ENCODE data around the gene INVS.
"Not testable (repeated sequence)": the region's sequence is repeated elsewhere in the genome, so short reads cannot be mapped to it uniquely, and the experiment has no call there.

INVS gene, protein sequence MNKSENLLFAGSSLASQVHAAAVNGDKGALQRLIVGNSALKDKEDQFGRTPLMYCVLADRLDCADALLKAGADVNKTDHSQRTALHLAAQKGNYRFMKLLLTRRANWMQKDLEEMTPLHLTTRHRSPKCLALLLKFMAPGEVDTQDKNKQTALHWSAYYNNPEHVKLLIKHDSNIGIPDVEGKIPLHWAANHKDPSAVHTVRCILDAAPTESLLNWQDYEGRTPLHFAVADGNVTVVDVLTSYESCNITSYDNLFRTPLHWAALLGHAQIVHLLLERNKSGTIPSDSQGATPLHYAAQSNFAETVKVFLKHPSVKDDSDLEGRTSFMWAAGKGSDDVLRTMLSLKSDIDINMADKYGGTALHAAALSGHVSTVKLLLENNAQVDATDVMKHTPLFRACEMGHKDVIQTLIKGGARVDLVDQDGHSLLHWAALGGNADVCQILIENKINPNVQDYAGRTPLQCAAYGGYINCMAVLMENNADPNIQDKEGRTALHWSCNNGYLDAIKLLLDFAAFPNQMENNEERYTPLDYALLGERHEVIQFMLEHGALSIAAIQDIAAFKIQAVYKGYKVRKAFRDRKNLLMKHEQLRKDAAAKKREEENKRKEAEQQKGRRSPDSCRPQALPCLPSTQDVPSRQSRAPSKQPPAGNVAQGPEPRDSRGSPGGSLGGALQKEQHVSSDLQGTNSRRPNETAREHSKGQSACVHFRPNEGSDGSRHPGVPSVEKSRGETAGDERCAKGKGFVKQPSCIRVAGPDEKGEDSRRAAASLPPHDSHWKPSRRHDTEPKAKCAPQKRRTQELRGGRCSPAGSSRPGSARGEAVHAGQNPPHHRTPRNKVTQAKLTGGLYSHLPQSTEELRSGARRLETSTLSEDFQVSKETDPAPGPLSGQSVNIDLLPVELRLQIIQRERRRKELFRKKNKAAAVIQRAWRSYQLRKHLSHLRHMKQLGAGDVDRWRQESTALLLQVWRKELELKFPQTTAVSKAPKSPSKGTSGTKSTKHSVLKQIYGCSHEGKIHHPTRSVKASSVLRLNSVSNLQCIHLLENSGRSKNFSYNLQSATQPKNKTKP

DNA sequence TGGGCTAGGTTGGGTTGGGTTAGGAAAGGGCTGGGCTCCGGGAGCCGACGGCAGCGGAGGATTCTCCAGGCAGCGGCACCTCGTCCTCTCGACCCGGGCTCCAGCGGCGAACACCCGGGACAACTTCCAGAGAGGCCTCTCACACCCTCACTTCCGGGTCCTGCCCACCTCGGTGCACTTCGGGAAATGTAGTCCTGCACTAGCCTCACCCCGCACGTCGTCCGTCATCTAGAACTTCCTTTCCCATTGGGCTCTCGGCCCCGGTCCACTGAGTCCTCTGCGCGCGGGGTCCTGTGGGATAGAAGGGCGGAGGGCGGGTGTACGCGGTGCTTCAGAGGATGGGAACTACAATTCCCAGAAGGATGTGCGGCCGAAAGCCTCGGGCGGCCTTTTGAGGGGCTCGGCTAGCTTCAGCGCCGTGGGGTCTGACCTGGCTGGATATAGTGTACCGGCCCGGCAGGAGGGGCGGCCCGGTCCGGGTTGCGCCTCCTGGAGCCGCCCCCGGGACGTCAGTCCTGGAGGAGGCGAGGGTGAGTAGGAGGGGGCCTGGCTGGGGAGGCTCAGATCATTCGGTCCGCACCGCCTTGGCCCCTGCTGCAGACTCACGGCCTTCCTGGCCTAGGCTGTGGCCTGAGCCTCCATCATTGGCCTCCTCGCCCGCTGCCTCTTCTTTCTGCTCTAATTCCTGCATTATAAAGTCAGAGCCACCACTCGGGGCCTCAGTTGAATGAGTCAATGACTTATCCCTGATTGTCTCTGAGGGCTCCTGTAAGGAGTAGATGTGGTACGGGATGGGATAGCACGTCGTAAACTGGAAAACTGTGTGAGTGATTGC lies at the start of gene INVS, which contains the start of gene ERP44:
INVS (plus strand) TSS at position 357 of the 835 bp plus-strand sequence. CDS start 5,279 bp downstream, outside the sequence.
ERP44 (minus strand) TSS at position 114 of the 835 bp plus-strand sequence. CDS start 160 bp downstream, outside the sequence.
- H3K27ac ChIP-seq (ENCODE audit: low read depth, low read length), result peak within 1 kb of the TSS; percentile 87
- peak within 1 kb of the TSS; percentile 95 to 100 for H3K9ac ChIP-seq (ENCODE audit: low read depth in 1 of 2, low read length in 2 of 2)
- H3K27me3 ChIP-seq (ENCODE audit: control insufficient read depth in 1 of 2, insufficient read depth in 2 of 2, low read length in 2 of 2), result no peaks in the 10 kb centered on the region
- H3K9me3 ChIP-seq (ENCODE audit: control insufficient read depth in 1 of 2, low read length in 2 of 2), result no peaks in the 10 kb centered on the region
- peaks cover 15 to 29% of the 10 kb centered on the region in 2 donors for H3K4me1 ChIP-seq (ENCODE audit: control insufficient read depth in 1 of 2, insufficient read depth in 2 of 2, low read length in 2 of 2)
- peaks cover 2 to 3% of the 10 kb centered on the region in 2 donors for H3K36me3 ChIP-seq (ENCODE audit: control insufficient read depth in 1 of 2, insufficient read depth in 2 of 2, low read length in 2 of 2)
- H3K4me3 ChIP-seq (ENCODE audit: low read depth in 1 of 2, low read length in 2 of 2), result peak within 1 kb of the TSS; percentile 98 to 100

DNA sequence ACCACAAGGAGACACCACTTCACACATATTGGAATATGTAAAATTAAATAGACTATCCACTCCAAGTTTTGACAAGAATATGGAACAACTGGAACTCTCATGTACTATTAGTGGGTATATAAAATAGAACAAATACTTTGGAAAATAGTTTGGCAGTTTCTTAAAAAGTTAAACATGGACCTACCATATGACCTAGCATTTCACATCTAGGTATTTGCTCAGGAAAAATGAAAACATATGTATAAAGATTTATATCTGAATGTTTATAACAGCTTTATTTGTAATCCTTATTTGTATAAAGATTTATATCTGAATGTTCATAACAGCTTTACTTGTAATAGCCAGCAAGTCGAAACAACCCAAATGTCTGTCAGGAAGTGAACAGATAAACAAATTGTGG lies 49.5 kb upstream of the INVS start:
- Histone ChIP-seq H3K9me3 (ENCODE audit: control insufficient read depth in 1 of 2, low read length in 2 of 2) (no peaks in the 10 kb centered on the region), H3K4me3 (ENCODE audit: low read depth in 1 of 2, low read length in 2 of 2) (no peak overlapping the region), H3K27me3 (ENCODE audit: control insufficient read depth in 1 of 2, insufficient read depth in 2 of 2, low read length in 2 of 2) (no peaks in the 10 kb centered on the region), H3K36me3 (ENCODE audit: control insufficient read depth in 1 of 2, insufficient read depth in 2 of 2, low read length in 2 of 2) (peaks cover 8 to 28% of the 10 kb centered on the region in 2 donors), H3K9ac (ENCODE audit: low read depth in 1 of 2, low read length in 2 of 2) (no peak overlapping the region), H3K4me1 (ENCODE audit: control insufficient read depth in 1 of 2, insufficient read depth in 2 of 2, low read length in 2 of 2) (no peaks in the 10 kb centered on the region), H3K27ac (ENCODE audit: low read depth, low read length) (no peak overlapping the region)

DNA sequence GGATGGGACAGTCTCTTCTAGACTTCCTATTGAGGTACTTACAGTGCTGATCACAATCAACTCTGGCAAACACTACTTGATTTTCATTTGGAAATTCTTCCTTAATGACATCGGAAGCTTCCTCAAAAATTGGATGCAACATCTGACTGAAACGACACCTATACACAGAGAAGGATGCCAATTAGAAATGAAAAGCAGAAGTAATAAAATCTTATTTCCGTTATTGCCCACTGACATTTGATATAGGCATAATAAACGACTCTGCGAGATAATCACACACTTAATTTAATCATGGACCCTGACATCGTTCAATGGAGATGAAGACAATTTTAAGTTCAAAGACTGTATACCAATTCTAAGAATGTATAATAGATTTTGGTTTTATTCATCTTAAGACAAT lies 46.7 kb upstream of the INVS start:
- peaks cover 18 to 21% of the 10 kb centered on the region in 2 donors for H3K36me3 ChIP-seq (ENCODE audit: control insufficient read depth in 1 of 2, insufficient read depth in 2 of 2, low read length in 2 of 2)
- H3K9me3 ChIP-seq (ENCODE audit: control insufficient read depth in 1 of 2, low read length in 2 of 2), result no peaks in the 10 kb centered on the region
- no peaks in the 10 kb centered on the region for H3K27me3 ChIP-seq (ENCODE audit: control insufficient read depth in 1 of 2, insufficient read depth in 2 of 2, low read length in 2 of 2)
- H3K27ac ChIP-seq (ENCODE audit: low read depth, low read length), result no peak overlapping the region
- no peak overlapping the region for H3K4me3 ChIP-seq (ENCODE audit: low read depth in 1 of 2, low read length in 2 of 2)
- no peaks in the 10 kb centered on the region for H3K4me1 ChIP-seq (ENCODE audit: control insufficient read depth in 1 of 2, insufficient read depth in 2 of 2, low read length in 2 of 2)
- H3K9ac ChIP-seq (ENCODE audit: low read depth in 1 of 2, low read length in 2 of 2), result no peak overlapping the region

DNA sequence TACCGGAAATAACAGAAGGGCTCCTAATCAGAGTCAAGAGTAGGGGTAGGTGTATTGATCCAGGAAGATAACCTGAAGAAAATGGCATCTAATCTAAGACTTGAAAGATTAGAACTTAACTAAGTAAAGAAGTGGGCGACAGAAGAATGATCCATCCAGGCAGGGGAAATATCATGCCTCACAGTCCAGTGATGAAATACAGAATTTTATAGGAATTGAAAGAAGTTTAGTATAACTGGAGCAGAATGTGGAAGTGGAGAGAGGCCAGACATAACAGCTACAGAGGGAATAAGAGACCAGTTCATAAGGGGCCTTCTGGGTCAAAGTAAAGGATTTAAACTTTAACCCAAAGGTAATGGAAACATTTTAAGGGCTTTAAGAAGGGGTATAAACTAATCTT lies 42.5 kb upstream of the INVS start:
- Histone ChIP-seq H3K36me3 (ENCODE audit: control insufficient read depth in 1 of 2, insufficient read depth in 2 of 2, low read length in 2 of 2) (peaks cover 9 to 17% of the 10 kb centered on the region in 2 donors), H3K4me1 (ENCODE audit: control insufficient read depth in 1 of 2, insufficient read depth in 2 of 2, low read length in 2 of 2) (no peaks in the 10 kb centered on the region)

DNA sequence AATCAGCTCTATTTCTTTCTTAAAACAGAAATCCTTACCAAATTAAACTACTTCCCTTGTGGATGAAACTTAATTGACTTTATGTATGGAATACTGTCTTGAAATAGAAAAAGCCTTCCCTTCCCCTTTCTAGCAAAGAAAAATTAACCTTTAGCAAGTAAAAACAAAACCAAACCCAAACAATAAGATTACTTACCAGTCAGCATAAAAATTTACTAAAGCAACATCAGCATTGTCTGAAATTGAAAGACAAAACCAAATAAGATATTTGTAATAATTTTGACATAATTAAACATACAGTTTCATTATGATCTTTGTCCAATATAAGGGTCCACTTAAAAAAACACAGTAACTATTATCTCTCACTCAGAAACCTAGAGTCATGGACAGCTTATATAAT lies 41.4 kb upstream of the INVS start:
- Histone ChIP-seq H3K27me3 (ENCODE audit: control insufficient read depth in 1 of 2, insufficient read depth in 2 of 2, low read length in 2 of 2) (no peaks in the 10 kb centered on the region), H3K9me3 (ENCODE audit: control insufficient read depth in 1 of 2, low read length in 2 of 2) (no peaks in the 10 kb centered on the region), H3K4me1 (ENCODE audit: control insufficient read depth in 1 of 2, insufficient read depth in 2 of 2, low read length in 2 of 2) (no peaks in the 10 kb centered on the region), H3K4me3 (ENCODE audit: low read depth in 1 of 2, low read length in 2 of 2) (no peak overlapping the region), H3K27ac (ENCODE audit: low read depth, low read length) (no peak overlapping the region), H3K36me3 (ENCODE audit: control insufficient read depth in 1 of 2, insufficient read depth in 2 of 2, low read length in 2 of 2) (peaks cover 9 to 13% of the 10 kb centered on the region in 2 donors), H3K9ac (ENCODE audit: low read depth in 1 of 2, low read length in 2 of 2) (no peak overlapping the region)

More for the DNA sequence above, 42.5 kb upstream of the INVS start:
- Histone ChIP-seq H3K9me3 (ENCODE audit: control insufficient read depth in 1 of 2, low read length in 2 of 2) (no peaks in the 10 kb centered on the region), H3K27me3 (ENCODE audit: control insufficient read depth in 1 of 2, insufficient read depth in 2 of 2, low read length in 2 of 2) (no peaks in the 10 kb centered on the region), H3K27ac (ENCODE audit: low read depth, low read length) (no peak overlapping the region), H3K4me3 (ENCODE audit: low read depth in 1 of 2, low read length in 2 of 2) (no peak overlapping the region), H3K9ac (ENCODE audit: low read depth in 1 of 2, low read length in 2 of 2) (no peak overlapping the region)

DNA sequence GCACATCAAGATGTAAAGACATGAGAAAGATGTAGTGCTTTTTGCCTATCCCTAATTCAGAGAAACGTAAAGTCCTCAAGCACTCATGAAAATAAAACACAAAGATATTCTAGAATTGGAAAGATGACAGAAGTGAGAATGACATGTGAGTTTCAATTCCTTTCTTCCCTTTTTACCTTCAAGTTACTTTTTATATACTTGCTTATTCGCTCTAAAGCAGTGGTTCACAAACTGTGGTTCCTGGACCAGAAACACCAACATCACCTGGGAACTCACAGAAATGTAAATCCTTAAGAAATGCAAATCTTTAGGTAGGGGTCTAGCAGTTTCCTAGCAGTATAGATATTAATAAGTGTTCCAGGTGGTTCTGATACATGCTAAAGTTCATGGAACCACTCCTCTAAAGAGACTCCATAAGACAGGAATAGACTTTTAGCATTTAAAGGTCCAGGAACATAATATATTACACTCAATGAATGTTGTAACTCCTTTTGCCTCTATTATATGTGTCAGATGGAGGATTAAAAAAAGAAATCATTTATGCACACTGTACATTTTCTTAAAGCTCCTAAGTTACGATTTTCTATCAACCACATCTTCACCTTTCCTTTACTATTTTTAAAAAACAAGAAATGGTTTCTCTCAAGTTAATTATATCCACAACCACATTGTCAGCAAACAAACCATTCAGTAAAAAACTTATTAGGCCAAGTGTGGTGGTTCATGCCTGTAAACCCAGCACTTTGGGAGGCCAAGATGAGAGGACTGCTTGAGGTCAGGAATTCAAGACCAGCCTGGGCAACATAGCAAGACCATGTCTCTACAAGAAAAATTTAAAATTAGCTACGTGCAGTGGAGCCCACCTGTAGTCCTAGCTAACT lies 40.1 kb upstream of the INVS start:
- Histone ChIP-seq H3K36me3 (ENCODE audit: control insufficient read depth in 1 of 2, insufficient read depth in 2 of 2, low read length in 2 of 2) (peaks cover 7 to 13% of the 10 kb centered on the region in 2 donors), H3K27me3 (ENCODE audit: control insufficient read depth in 1 of 2, insufficient read depth in 2 of 2, low read length in 2 of 2) (no peaks in the 10 kb centered on the region), H3K4me1 (ENCODE audit: control insufficient read depth in 1 of 2, insufficient read depth in 2 of 2, low read length in 2 of 2) (no peaks in the 10 kb centered on the region), H3K9me3 (ENCODE audit: control insufficient read depth in 1 of 2, low read length in 2 of 2) (no peaks in the 10 kb centered on the region), H3K27ac (ENCODE audit: low read depth, low read length) (no peak overlapping the region), H3K9ac (ENCODE audit: low read depth in 1 of 2, low read length in 2 of 2) (no peak overlapping the region), H3K4me3 (ENCODE audit: low read depth in 1 of 2, low read length in 2 of 2) (no peak overlapping the region)

DNA sequence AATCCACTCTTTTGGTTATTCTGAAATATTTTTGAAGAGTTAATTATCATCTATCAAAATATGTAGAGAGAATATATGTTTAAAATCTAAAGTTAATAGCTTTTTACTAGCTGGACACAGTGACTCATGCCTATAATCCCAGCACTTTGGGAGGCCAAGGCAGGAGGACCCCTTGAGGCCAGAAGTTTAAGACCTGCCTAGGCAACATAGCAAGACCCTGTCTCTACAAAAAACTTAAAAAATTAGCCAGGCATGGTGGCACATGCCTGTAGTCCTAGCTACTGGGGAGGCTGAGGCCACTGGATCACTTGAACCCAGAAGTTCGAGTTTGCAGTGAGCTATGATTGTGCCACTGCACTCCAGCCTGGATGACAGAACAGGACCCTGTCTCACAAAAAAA lies 36.4 kb upstream of the INVS start:
- H3K9ac ChIP-seq (ENCODE audit: low read depth in 1 of 2, low read length in 2 of 2); H3K27me3 ChIP-seq (ENCODE audit: control insufficient read depth in 1 of 2, insufficient read depth in 2 of 2, low read length in 2 of 2); H3K27ac ChIP-seq (ENCODE audit: low read depth, low read length); H3K4me1 ChIP-seq (ENCODE audit: control insufficient read depth in 1 of 2, insufficient read depth in 2 of 2, low read length in 2 of 2); H3K4me3 ChIP-seq (ENCODE audit: low read depth in 1 of 2, low read length in 2 of 2); H3K36me3 ChIP-seq (ENCODE audit: control insufficient read depth in 1 of 2, insufficient read depth in 2 of 2, low read length in 2 of 2); H3K9me3 ChIP-seq (ENCODE audit: control insufficient read depth in 1 of 2, low read length in 2 of 2): not testable (repeated sequence)

DNA sequence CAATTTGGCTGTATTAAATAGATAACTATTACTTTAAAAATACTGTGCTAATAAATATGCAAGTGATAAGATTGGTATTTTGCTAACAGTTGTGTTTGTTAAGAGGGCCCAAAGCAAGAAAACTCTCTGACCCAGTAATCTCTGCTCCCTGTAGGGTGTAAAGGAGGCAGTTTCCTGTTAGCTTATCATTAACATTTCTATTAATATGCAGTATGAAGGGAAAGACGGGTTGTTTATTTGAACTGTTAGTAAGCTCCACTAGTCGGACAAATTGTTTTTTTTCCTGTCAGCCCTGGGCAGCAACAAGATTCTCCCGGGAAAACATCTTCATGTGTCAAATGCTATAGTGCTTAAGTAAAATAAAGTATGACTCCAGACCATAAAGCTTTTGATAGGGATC lies 35.9 kb upstream of the INVS start:
- H3K9ac ChIP-seq (ENCODE audit: low read depth in 1 of 2, low read length in 2 of 2), result no peak overlapping the region
- H3K27me3 ChIP-seq (ENCODE audit: control insufficient read depth in 1 of 2, insufficient read depth in 2 of 2, low read length in 2 of 2), result no peaks in the 10 kb centered on the region
- H3K36me3 ChIP-seq (ENCODE audit: control insufficient read depth in 1 of 2, insufficient read depth in 2 of 2, low read length in 2 of 2), result peaks cover 0 to 4% of the 10 kb centered on the region in 2 donors
- H3K27ac ChIP-seq (ENCODE audit: low read depth, low read length), result no peak overlapping the region
- H3K4me3 ChIP-seq (ENCODE audit: low read depth in 1 of 2, low read length in 2 of 2), result no peak overlapping the region
- no peaks in the 10 kb centered on the region for H3K9me3 ChIP-seq (ENCODE audit: control insufficient read depth in 1 of 2, low read length in 2 of 2)
- peaks cover 7 to 10% of the 10 kb centered on the region in 2 donors for H3K4me1 ChIP-seq (ENCODE audit: control insufficient read depth in 1 of 2, insufficient read depth in 2 of 2, low read length in 2 of 2)

Measured in duodenal mucosa (tissue), 2 donors.